Measurements from ENCODE around the gene RTKN. TPM values are rescaled to one million over a fixed set of nuclear protein-coding genes. Genes with fewer than 3 reads are reported as not detected.
"Not testable (repeated sequence)": the region's sequence is repeated elsewhere in the genome, so short reads cannot be mapped to it uniquely, and the experiment has no call there.

The RTKN gene
- total RNA-seq, 1 experiment from 2014 or later: 6.9 TPM

DNA sequence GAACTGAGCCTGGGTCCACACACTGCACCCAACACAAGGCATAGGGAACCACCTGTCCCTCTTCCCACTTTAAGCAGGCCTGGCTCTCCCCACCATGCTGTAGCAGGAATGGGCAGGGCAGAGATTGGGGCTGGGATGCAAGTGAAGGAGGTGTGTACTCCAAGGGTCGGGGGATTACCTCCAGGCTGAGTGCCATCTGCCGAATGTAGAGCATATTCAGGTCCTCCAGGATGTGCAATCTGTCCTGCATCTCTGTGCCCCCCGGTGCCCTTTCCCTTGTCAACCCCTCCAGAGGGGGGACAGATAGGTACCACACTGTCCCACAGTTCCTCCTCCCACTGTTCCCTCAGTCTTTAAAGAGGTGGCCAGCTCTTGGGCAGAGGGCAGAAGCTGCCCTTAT is 2.4 kb downstream of the RTKN start:
- no peak for DNase-seq (ENCODE audit: low read depth)

GRCh38 chr2:74438248-74438647 is 3.5 kb downstream of the RTKN start:
- no peak for DNase-seq (ENCODE audit: low read depth)

DNA sequence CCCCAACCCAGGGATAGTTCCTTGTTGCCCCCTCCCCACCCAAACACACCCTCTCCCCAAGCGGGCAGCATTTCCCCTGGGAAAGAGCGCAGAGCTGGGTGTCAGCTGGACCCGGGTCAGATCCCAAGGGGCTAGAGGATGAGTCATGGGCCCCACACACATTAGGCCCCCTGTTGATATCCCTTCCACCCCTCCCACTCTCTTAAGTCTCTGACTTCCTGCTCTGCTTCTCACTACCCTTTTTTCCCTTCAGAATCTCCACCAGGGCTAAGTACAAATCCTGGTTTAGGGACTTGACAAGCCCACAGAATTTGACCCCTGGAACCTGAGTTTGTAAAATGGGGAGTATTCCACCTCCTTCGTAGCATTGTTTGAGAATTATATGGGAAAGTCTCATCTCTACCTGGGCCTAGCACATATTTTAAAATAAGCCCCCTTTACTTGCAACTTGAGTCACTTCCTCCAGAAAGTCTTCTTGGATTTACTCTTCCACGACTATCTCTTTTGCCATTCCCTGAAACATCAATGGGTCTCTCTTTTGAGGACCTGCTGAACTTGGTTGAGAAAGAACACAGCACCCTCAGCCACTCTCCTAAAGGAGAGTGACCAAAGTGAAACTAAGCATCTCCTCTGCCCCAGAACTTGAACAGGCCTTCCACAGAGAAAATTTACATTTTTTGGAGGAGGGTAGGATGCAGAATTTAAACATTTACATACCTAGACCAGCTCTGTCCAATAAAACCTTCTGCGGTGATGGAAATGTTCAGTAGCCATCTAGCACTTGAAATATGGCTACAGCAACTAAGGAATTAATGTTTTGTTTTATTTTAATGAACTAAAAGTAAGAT is 4.7 kb downstream of the RTKN start:
- no peak for DNase-seq (ENCODE audit: low read depth)

- DNase-seq (ENCODE audit: low read depth): no peak
These were observed 5.5 kb downstream of the RTKN start for GRCh38 chr2:74436111-74436805.

- no peak for DNase-seq (ENCODE audit: low read depth)
These were observed 11.2 kb downstream of the RTKN start for GRCh38 chr2:74430502-74430901.

- no peak for DNase-seq (ENCODE audit: low read depth)
These were observed 12.0 kb downstream of the RTKN start for GRCh38 chr2:74429487-74430451.

DNA sequence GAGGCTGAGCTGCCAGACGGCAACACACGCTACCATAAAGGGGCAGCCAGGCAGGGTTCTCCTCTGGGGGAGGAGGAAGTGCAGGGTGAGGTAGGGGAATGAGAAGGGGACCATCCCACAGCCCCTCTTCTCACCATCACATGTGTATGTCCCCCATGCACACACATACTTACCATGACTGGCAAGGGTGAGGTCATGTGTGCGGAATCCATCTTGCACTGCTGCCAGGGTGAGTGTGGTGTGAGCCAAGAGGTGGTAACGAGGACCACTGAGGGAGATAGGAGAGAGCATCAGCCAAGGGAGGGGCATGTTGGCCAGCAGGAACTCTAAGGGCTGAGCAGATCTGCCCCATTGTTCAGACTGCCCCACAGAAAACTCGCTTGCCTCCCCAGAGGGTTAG is 13.1 kb downstream of the RTKN start:
- DNase-seq (ENCODE audit: low read depth): no peak

- DNase-seq (ENCODE audit: low read depth): no peak
These were observed 14.2 kb downstream of the RTKN start for GRCh38 chr2:74427551-74427950.

DNA sequence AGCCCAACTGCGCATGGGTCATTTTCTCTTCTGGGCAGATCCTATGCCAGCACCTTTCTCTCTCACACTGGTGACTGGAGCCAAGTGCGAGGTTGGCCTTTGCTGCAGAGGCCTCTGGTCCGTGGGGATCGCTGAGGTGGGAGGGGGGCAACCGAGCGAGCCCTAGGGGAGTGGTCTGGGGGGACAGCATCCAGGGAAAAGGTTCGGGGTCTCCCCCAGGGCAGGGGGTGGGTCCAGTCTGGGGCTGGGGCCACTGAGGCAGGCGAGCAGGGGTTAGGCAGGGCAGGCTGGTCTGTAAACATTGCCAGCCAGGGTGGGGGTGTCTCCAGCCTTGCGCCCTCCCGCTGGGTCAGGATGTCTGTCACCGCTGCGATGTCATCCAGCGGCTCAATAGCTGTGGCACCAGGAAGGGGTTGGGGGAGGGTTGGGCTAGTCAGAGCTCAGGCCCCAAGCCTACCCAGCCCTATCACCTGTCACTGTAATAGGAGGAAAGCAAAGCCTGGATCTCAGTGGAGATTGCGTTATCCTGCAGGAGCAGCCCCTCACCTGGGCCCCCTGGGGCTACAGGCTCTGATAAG is 15.5 kb downstream of the RTKN start:
- no peak for DNase-seq (ENCODE audit: low read depth)

GRCh38 chr2:74425523-74425922 is 16.2 kb downstream of the RTKN start:
- DNase-seq (ENCODE audit: low read depth): no peak

GRCh38 chr2:74424995-74425406 is 16.7 kb downstream of the RTKN start:
- DNase-seq (ENCODE audit: low read depth): no peak

- no peak for DNase-seq (ENCODE audit: low read depth)
These were observed 17.4 kb downstream of the RTKN start for GRCh38 chr2:74424139-74424992.

DNA sequence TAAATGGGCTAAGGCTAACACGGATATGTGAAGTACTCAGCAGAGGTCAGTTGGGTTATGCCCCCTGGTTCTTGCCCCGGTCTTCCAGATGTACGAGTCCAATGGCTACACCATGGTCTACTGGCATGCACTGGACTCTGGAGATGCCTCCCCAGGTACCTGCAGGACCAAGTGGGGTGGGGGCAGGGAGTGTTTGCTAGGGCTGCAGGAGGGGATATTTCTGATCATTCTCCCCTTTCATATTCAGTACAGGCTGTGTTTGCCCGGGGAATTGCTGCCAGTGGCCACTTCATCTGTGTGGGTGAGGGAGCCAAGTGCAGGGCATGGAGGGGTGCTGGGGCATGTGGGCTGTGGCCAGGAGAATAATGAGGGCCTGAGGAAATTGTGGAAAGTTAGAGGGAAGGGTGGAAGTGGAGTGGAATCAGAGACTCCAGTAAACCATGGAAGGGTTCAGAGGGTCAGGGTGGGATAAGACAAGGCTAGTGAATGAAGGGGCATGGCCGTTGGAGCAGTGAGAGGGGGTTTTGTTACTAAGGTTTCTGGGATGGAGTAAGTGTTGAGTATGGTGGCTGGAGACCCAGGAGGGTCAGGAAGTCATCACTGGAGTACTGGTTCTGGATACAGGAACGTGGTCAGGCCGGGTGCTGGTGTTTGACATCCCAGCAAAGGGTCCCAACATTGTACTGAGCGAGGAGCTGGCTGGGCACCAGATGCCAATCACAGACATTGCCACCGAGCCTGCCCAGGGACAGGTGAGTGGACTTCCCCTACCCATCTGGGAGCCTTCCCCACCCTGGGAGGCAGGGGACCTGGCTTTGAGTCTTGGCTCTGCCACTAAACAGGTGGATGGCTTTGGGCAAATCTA is 18.3 kb downstream of the RTKN start:
- DNase-seq (ENCODE audit: low read depth): no peak

DNA sequence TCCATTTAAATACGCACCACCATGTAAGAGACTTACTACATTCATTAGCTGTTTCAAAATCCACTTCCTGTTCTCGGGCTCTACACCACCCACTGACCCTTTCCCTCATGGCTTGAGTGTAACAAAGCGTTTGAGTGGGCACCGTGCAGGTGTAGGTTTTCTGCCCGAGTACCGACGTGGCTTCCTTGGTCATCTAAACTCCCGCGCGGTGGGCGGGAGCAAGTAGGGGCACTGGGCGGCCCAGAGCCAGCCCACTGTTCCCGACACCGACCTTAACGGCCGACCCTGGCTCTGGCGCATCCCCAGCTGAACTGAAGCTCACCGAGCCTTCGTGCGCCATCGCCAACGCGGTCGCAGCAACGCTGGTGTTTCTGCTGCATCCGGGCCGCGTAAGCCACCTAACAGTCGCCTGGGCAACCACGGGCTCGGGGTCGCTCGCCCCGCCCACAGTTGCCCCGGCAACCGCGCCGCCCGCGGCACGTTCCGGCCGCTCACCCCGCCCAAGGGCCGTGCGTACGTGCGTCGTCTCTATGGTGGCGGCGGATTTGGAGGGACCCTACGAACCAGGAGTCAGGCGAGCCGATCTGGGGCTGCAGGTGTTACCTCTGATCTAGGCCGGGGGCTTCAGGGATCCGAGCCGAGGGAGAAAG is 20.4 kb downstream of the RTKN start, which contains the start of the genes C2orf81 and WDR54:
Gene C2orf81, minus strand, starts transcription at position 399 of the 650 bp plus-strand sequence. Its CDS starts 59 bp downstream, at position 340.
Gene WDR54, plus strand, starts transcription at position 510 of the 650 bp plus-strand sequence. CDS start 424 bp downstream, outside the sequence.
- DNase-seq (ENCODE audit: low read depth): peak; percentile 95

- not testable (repeated sequence) for DNase-seq (ENCODE audit: low read depth)
These were observed 21.2 kb downstream of the RTKN start for GRCh38 chr2:74420443-74421103.

GRCh38 chr2:74420006-74420405 is 21.7 kb downstream of the RTKN start:
- DNase-seq (ENCODE audit: low read depth): no peak

DNA sequence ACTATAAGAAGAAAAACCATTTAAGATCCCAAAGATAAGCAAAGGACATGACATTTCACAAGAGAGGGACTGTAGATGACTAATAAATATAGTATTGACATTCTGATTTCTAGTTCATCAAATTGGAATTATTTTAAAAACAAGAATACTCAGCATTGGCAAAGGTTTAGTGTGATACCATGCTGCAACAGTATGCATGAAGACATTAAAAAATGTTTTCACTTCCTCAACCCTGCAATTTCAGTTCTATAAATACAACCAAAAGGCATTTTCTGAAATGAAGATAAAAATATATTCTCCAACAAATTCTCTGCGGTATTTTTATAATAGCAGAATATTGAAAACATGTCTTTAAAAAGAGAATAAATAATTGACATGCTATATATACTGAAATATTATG is 22.4 kb downstream of the RTKN start:
- no peak for DNase-seq (ENCODE audit: low read depth)

DNA sequence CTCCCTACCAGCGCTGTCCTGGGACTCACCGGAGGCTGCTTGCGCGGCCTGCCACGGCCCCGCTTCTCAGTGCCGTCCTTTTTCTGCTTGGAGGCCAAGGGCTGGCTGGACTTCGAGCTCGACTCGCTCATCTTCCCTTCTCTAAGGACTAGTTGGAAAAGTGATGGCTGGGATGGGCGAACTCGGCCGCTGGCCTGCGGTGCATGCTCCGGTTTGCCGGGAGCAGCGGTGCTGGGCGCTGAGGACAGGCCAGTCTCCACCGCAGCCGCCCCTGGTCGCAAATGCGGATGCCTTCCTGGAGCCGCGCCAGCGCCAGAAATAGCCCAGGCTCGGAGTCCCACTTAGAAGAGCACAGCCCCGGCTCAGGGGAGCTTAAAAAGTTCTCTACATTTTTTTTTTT is 23.4 kb downstream of the RTKN start:
- no peak for DNase-seq (ENCODE audit: low read depth)
